ENCODE data around the gene ATIC.

ATIC gene

DNA sequence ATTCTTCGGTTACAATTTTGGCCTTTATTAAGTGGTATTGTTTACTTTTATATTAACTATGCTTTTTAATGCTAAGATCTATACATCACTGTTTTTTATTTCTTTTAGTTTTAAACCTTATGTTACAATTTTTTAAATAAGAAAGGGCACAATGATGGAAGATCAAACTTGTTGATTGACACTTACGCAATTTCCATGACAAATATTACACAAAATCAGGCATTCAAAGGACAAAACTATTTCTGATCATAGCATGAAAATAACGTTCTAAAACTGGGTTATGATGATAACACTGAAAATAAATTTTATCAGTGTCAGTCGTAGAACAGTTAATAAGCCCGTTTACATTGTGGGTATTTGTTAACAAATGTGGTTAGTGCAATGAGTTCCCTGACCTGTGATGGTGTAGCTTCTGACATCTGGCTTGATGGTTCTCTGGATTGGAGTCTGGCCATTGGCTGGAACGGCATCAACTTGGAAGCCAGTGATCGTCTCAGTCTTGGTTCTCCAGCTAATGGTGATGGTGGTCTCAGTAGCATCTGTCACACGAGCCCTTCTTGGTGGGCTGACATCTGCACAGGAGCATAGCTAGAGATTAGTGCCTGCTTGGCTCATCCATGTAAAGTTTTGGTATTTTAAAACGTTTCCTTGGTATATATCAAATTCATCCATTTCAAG lies 64.4 kb downstream of the ATIC start:
- no peak for DNase-seq (ENCODE audit: low spot score)

DNA sequence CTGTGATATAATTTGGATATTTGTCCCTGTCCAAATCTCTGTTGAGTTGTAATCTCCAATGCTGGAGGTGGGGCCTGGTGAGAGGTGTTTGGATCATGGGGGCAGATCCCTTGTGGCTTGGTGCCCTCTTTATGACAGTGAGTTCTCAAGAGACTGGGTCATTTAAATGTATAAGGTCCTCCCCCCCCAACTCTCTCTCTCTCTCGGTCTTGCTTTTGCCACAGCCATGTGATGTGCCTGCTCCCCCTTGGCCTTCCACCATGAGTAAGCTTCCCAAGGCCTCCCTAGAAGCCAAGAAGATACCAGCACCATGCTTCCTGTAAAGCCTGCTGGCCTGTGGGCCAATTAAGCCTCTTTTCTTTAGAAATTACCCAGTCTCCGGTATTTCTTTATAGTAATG lies 65.4 kb downstream of the ATIC start:
- no peak for DNase-seq (ENCODE audit: low spot score)

DNA sequence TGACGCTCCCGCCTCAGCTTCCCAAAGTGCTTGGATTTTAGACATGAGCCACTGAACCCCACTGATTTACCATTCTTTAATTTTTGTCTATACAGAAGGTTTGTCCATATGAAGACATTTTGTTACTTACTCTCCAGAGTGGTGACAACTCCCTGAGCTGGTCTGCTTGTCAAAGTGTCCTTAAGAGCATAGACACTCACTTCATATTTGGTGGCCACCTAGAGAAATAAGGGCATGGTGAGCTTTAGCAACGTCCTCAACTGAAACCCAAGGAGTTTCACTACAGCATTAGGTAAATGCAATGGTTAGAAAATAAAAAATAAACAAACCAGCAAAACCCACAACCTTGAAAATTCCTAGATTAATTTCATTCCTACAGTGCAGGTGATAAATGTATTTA lies 66.2 kb downstream of the ATIC start:
- DNase-seq (ENCODE audit: low spot score): no peak

DNA sequence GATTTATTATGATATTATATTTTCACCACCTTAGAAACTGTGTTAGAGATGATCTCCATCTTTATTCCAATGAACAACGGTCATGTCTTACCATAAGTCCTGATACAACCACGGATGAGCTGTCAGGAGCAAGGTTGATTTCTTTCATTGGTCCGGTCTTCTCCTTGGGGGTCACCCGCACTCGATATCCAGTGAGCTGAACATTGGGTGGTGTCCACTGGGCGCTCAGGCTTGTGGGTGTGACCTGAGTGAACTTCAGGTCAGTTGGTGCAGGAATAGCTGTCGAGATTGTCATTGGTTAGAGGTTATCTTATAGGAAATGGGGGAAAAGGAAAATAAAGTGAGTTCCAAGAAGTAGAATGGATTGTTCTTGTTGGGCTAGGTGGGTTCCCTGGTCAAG lies 67.2 kb downstream of the ATIC start:
- DNase-seq (ENCODE audit: low spot score): no peak

DNA sequence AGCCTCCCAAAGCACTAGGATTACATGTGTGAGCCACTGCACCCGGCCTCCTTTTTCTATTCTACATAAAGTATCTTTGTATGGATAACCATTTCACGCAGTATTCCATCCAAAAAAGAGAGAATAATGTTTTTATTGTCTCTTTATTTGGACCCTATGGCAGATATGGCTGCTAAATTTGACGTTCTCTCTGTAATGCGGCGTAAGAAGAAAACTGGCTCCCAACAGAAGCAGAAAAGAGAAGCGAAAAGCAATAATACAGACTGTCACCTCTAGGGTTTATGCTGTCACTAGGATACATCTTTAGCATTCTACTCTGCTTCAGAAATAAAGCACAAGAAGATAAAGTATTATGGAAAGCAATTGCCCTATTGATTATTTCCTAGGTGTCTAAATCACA lies 68.1 kb downstream of the ATIC start:
- no peak for DNase-seq (ENCODE audit: low spot score)

DNA sequence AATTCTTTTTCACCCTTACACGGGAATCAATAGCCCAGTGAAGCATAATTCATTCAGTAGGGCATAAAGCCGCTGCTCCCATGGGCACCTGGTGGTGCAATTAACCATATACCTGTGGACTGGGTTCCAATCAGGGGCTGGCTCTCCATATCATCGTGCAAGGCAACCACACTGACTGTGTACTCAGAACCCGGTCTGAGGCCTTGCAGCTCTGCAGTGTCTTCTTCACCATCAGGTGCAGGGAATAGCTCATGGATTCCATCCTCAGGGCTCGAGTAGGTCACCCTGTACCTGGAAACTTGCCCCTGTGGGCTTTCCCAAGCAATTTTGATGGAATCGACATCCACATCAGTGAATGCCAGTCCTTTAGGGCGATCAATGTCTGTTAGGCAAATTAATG lies 68.8 kb downstream of the ATIC start:
- no peak for DNase-seq (ENCODE audit: low spot score)

DNA sequence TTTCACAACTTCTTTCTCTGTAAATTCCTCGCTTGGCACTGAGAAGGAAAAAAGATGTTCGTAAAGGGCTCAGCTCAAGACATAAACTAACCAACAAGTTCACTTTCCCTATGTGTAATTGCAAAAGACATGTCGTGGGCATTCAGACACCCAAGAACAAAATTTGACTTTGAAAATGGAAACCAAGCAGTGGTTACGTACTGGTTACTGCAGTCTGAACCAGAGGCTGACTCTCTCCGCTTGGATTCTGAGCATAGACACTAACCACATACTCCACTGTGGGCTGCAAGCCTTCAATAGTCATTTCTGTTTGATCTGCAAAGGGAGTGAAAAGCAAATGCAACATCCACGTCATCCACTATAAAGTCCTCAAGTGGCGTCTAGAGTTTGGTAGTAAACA lies 70.2 kb downstream of the ATIC start:
- no peak for DNase-seq (ENCODE audit: low spot score)

DNA sequence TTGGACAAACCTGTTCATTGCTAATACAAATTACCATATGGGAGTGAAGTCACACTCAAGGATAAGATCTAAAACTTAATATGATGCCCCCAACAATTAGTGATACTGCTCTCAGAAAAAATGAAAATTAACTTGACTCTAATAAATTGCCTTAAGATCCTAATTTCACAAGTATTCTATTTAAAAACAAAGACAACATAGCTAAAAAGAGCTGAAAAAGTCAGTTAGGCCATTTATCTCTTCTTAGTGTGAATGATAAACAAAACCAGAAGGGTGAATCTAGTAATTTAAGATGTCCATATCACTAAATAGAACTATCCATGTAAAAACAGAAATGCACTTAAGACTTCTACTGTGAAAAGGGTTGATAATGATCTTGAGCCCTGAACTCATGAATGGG lies 70.6 kb downstream of the ATIC start:
- no peak for DNase-seq (ENCODE audit: low spot score)

DNA sequence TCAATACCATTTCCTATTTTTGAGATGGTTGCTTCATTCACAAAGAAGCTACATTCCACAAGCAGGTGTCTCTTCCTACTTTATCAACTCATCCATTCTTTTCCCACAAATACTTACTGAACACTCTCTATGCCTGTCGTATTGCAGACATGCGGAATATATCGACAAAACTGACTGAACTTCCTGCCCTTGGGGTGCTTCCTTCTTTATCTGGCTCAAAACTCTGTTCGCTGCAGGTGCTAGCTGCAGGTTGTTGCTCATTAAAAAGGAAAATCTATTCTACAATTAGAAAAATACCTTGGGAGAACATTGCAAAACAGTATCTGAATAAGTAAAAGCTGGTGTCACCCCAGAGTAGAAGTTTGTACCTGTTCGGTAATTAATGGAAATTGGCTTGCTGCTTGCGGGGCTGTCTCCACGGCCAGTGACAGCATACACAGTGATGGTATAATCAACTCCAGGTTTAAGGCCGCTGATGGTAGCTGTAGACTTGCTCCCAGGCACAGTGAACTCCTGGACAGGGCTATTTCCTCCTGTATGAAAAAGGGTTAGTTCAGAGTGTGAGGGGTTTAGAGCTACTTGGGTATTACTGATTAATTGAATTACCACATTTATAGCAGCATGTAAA lies 71.9 kb downstream of the ATIC start:
- no peak for DNase-seq (ENCODE audit: low spot score)

DNA sequence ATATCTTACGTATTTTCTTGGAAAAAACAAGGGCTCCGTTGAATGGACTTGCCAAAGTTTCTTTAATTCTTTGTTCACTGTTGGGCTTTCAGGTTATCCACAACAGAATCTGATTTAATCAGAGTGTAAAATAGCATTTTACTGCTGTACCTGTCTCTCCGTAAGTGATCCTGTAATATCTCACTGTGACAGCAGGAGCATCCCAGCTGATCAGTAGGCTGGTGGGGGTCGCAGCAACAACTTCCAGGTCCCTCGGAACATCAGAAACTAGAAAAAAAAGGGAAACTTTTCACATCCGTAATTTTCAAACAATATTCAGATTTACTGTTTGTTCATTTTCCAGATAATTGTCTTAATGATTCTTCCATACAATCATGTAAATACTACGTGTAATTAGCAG lies 72.9 kb downstream of the ATIC start:
- DNase-seq (ENCODE audit: low spot score): no peak

DNA sequence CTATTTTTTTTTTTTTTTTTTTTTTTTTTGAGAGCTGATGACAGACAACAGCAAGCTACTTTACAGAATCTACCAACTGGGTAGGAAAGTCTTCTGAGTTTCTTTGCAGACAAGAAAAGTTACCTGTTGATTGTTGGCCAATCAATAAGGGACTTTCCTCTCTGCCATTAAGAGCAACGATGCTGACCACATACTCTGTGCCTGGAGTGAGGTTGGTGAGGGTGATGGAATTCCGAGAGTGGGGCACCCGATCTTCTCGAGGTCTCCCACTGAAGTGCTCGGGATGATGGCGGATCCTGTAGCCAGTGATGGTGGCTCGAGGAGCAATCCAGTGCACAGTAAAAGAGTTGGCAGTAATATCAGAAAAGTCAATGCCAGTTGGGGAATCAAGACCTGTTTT lies 74.7 kb downstream of the ATIC start:
- no peak for DNase-seq (ENCODE audit: low spot score)

DNA sequence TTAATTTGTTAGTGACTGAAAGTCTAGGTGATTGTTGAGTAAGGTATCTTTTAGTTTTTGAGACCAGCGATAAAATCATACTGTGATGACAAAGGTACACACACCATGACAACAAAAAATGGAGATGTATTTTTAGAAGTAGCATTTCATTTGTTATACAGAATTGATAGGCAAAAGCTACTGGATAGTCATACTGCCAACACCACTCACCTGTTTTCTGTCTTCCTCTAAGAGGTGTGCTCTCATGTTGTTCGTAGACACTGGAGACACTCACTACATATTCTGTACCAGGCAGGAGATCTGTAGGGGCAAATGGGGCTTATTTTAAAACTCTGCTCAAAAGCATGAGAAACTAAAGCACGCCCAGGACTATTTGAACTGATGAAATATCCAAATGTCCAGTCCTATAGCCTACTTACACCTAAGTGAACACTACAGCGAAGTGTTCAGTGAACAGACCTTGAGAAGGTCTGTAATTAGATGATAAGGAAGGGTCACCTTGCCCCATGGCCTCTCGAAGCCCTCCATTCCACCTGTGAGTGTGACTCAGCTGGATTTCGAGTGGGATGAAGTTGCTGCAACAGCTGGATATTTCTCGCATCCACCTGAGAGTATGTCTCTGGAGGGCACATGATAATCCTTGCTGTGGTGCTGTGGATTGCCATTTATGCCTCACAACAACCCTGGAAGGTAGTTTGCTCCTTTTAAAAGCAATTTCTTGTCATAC lies 76.3 kb downstream of the ATIC start:
- no peak for DNase-seq (ENCODE audit: low spot score)

DNA sequence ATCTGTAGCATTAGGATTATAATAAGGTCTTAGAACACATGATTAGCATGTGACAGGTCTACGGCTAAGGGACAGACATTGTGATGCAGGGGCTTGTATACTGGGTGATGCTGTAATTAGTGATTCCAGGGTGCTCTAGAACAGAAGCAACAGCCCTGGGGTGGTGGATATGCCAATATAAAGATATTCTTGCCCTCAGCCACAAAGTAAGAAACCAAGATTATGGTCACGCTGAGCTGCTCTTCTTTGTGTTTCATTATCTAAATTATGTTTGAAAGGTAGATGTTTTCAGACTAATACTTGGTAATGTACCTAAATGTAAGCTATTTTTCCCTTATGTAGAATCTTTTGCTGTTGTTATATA lies 78.7 kb downstream of the ATIC start:
- DNase-seq (ENCODE audit: low spot score): no peak

DNA sequence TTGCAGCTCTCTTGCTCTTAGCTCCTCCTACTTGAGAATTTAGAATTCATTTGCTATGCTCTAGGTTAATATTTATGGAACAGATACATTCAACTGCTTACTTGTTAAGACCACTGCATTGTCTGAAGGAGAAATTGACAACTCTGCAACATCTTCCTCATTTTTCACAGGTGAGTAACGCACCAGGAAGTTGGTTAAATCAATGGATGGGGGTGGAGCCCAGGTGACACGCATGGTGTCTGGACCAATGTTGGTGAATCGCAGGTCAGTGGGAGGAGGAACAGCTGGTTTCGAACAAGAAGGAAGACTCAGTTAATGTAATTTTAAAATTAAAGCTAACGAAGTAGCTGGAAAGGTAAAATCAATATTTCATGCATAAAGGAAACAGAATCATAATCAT lies 79.7 kb downstream of the ATIC start:
- no peak for DNase-seq (ENCODE audit: low spot score)

DNA sequence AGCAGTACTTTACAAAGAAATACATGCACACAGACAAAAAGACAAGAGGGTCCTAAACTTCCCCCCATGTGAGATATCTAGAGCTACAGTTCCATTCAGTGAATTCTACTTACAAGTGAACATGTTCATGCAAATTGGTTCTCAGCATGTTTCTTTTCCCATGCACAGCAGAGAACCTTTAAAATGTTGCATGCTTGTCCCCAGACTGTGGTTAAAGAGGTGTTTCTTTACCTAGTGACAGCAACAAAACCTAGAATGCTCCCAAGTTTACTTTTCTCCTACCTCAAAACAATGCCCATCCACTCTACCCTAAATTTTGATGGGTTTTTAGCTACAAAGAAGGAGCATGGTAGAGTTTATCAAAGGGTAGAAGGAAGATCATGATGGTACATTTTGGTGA lies 80.3 kb downstream of the ATIC start:
- DNase-seq (ENCODE audit: low spot score): no peak

DNA sequence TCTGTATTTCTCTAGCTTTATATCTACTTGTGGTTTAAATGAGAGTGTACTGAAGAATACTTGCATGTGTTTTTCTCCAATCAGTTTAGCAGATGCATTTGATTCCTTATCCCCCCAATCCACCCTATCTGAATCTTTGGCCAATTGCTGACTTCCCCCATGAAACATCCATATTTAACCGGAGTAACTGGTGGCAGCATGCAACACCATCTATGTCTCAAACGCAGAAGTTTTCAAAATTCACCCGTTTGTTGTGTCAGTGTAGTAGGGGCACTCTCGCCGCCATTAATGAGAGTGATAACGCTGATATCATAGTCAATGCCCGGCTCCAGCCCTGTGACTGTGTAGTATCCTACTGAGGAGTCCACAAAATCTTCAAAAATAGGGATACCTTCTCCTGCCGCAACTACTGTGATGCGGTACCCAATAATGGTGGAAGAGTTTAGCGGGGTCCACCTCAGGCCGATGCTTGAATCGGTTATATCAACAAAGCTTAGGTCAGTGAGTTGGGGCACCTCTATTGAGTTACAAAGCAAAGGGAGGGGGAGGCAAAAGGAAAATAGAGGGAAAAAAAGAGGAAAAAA lies 80.9 kb downstream of the ATIC start:
- DNase-seq (ENCODE audit: low spot score): no peak

DNA sequence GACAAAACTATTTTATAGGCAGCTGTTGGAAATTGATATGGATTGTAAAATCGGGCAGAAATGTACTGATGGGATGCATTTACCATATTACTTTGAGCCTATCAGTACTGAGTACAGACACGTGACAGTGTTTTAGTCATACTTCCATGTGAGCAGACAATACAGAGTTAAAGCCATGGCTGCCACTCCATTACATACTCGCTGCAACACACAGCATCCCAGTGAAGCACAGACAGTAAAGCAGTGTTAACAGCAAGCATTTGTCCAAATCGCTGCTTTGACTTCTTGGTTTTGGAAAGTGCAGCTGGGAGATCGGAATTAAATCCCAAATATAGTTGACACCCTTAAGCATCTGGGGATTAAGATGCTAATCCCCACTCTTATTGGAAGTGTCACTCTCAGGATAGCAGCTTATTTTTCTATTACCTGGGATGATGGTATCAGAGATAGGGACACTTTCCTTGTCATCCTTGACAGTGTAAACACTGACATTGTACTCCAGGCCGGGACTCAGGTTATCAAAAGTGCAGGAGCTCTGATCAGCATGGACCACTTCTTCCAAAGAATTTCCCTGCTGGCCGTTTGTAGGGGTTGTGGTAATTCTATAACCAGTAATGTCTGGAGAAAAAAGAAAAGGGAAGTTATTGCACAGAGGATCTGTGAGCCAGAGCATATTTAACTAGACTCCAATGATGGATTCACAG lies 82.4 kb downstream of the ATIC start:
- DNase-seq (ENCODE audit: low spot score): no peak

DNA sequence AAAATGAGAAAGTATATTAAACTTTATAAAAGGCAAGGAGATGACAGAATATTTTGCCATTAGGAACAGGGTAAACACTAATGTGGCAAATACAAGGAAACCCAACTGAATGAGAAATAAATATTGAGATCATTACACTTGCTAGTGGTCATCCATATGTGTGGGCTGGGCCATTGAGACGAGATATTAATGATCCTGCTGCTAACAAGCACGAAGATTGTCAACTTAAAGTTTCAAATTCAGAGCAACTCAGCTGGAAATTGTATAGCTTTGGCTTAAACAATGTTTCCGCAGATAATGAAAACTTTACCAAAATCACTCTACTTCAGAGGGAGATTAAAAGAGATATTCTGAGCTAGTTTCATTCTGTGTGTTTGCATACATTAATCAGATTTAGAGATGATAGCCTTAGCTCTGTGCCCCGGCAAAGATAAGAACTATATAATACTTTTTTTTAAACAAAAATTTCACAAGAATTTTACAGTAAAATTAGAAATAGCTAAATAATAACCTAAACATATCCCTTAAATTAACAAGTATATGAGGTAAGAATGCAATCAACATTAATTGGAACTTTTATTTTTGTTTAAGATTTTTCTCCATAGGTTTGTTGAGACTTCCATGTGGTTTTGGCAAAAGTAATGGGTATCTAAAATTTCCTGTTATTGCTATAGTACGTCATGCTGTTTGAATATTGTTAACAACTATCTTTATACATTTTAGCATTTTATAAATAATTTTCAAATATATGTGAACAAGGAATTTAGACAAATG lies 84.0 kb downstream of the ATIC start:
- DNase-seq (ENCODE audit: low spot score): no peak

DNA sequence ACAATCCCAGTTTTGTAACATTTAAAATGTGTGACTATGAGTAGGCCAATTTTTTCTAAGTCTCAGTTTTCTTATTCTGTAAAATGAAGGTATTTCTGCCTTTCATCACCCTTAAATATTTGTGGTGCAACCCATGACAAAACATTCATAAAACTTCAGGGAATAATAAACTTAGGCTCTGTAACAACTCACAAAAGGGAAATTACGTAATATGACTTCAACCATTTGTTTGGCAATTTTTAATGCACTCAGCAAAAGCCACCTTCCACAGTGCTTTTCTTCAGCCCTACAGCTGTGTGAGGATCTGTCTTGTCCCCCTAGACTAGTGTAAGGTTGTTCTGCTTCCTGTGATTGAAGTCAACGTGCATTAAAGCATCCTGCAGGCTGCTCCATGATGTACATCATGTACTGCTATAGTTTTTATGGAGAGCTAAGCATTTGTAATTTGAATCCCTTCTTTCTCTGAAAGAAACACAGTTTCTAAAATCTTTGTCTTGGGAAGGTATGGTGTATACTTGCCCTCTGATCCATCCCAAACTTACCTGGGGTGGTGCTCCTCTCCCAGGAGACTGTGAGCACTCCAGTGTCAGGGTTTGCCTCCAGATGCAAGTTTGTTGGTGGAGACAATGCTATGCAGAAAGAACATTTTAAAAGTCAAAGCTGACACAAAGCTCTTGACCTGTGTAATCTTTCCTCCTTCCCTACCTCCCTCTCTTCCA lies 84.9 kb downstream of the ATIC start:
- no peak for DNase-seq (ENCODE audit: low spot score)

DNA sequence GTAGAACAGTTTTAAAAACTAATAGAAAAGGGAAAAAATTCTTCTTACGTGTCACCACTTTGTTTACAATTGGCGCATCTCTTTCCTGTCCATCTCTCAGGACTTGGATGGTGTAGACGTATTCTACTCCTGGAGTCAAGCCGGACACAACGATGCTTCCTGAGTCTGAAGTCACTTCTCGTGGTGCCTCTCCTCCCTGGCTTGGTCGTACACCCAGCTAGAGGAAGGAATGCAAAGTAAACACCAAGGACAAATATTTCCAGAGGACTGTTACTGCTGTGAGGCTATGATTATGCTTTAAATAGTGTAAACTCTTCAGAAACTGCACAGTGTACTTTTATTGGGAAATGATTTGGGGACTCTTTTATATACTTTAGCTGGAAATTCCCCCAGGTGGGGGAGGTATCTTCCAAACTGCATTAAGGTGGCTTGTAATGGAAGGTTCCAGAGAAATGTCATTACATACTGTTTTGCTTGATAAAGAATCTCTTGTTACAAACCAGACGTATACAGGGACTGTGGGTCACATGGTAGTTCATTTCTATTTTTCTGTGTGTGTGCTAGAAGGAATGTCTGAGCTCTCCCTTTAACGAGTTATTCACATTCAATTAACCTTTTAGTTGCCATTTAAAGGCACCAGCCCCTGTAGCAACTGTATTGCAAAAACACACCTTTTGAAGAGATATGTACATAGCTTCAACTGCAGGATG lies 85.9 kb downstream of the ATIC start:
- DNase-seq (ENCODE audit: low spot score): no peak

Data from NAMALWA (cell line).